Skeletal muscle satellite cell (primary cell): ENCODE data around the gene MATN1.

Experiments
- H3K27me3 ChIP-seq: 2 replicates; pipeline ENCODE4 v1.7.0; 2013; ENCODE audit warnings: low read length; ENCODE audit not compliant: control insufficient read depth, insufficient read depth
- H3K36me3 ChIP-seq: 2 replicates; pipeline ENCODE4 v1.7.0; 2013; ENCODE audit warnings: mild to moderate bottlenecking, control low read depth, low read length; ENCODE audit not compliant: insufficient read depth
- H3K4me1 ChIP-seq: 2 replicates; pipeline ENCODE4 v1.7.0; 2013; ENCODE audit warnings: low read length; ENCODE audit not compliant: control insufficient read depth, insufficient read depth
- H3K4me2 ChIP-seq: 2 replicates; pipeline ENCODE4 v1.7.0; 2013; ENCODE audit warnings: mild to moderate bottlenecking, low read length
- H3K4me3 ChIP-seq: 2 replicates; pipeline ENCODE4 v1.7.0; 2013; ENCODE audit warnings: low read length
- H3K9ac ChIP-seq: 2 replicates; pipeline ENCODE4 v1.7.0; 2013; ENCODE audit warnings: mild to moderate bottlenecking, low read depth, low read length, moderate library complexity
- H3K9me3 ChIP-seq: replicated peaks from 2 replicates; pipeline ENCODE4 v1.7.0; 2013; ENCODE audit warnings: mild to moderate bottlenecking, control low read depth, low read length

The MATN1 gene

GRCh38 chr1:30679201-30679975, 44.0 kb downstream of the MATN1 start:
- Histone ChIP-seq H3K9ac (no peak overlapping the region), H3K4me2 (no peak overlapping the region), H3K36me3 (no peaks in the 10 kb centered on the region), H3K9me3 (no peaks in the 10 kb centered on the region), H3K27me3 (peaks cover 24% of the 10 kb centered on the region), H3K4me3 (no peak overlapping the region), H3K4me1 (peaks cover 6% of the 10 kb centered on the region)

- no peaks in the 10 kb centered on the region for H3K9me3 ChIP-seq
- peaks cover 6% of the 10 kb centered on the region for H3K4me1 ChIP-seq
- H3K9ac ChIP-seq, result no peak overlapping the region
- no peak overlapping the region for H3K4me3 ChIP-seq
- no peaks in the 10 kb centered on the region for H3K36me3 ChIP-seq
- H3K4me2 ChIP-seq, result no peak overlapping the region
- H3K27me3 ChIP-seq, result peaks cover 12% of the 10 kb centered on the region
These were observed 45.2 kb downstream of the MATN1 start for GRCh38 chr1:30678209-30678608.

- no peaks in the 10 kb centered on the region for H3K36me3 ChIP-seq
- no peak overlapping the region for H3K9ac ChIP-seq
- no peaks in the 10 kb centered on the region for H3K9me3 ChIP-seq
- no peak overlapping the region for H3K4me3 ChIP-seq
- peaks cover 5% of the 10 kb centered on the region for H3K27me3 ChIP-seq
- peaks cover 6% of the 10 kb centered on the region for H3K4me1 ChIP-seq
- H3K4me2 ChIP-seq, result no peak overlapping the region
These were observed 45.9 kb downstream of the MATN1 start for GRCh38 chr1:30677471-30677870.

GRCh38 chr1:30675761-30676160, 47.6 kb downstream of the MATN1 start:
- Histone ChIP-seq H3K4me3 (no peak overlapping the region), H3K36me3 (no peaks in the 10 kb centered on the region), H3K9me3 (no peaks in the 10 kb centered on the region), H3K27me3 (no peaks in the 10 kb centered on the region), H3K4me1 (peaks cover 7% of the 10 kb centered on the region), H3K4me2 (no peak overlapping the region), H3K9ac (no peak overlapping the region)

- H3K27me3 ChIP-seq, result no peaks in the 10 kb centered on the region
- H3K9ac ChIP-seq, result no peak overlapping the region
- no peaks in the 10 kb centered on the region for H3K36me3 ChIP-seq
- H3K4me2 ChIP-seq, result peak overlapping the region; percentile 46
- H3K4me1 ChIP-seq, result peaks cover 11% of the 10 kb centered on the region
- H3K4me3 ChIP-seq, result no peak overlapping the region
- H3K9me3 ChIP-seq, result no peaks in the 10 kb centered on the region
These were observed 48.1 kb downstream of the MATN1 start for GRCh38 chr1:30675289-30675688.

- Histone ChIP-seq H3K4me2 (no peak overlapping the region), H3K9me3 (no peaks in the 10 kb centered on the region), H3K4me1 (peaks cover 13% of the 10 kb centered on the region), H3K27me3 (peaks cover 5% of the 10 kb centered on the region), H3K36me3 (no peaks in the 10 kb centered on the region), H3K4me3 (no peak overlapping the region), H3K9ac (no peak overlapping the region)
These were observed 50.0 kb downstream of the MATN1 start for GRCh38 chr1:30673395-30673794.

- Histone ChIP-seq H3K9me3 (no peaks in the 10 kb centered on the region), H3K4me1 (peaks cover 13% of the 10 kb centered on the region)
These were observed 50.7 kb downstream of the MATN1 start for GRCh38 chr1:30672661-30673060.

GRCh38 chr1:30670240-30671060, 52.9 kb downstream of the MATN1 start:
- Histone ChIP-seq H3K9ac (no peak overlapping the region), H3K36me3 (no peaks in the 10 kb centered on the region), H3K4me1 (peaks cover 12% of the 10 kb centered on the region), H3K4me2 (no peak overlapping the region), H3K27me3 (peaks cover 11% of the 10 kb centered on the region), H3K9me3 (no peaks in the 10 kb centered on the region), H3K4me3 (no peak overlapping the region)

More at GRCh38 chr1:30672661-30673060, 50.7 kb downstream of the MATN1 start:
- Histone ChIP-seq H3K9ac (no peak overlapping the region), H3K4me2 (no peak overlapping the region), H3K27me3 (peaks cover 5% of the 10 kb centered on the region), H3K4me3 (no peak overlapping the region), H3K36me3 (no peaks in the 10 kb centered on the region)

- no peaks in the 10 kb centered on the region for H3K9me3 ChIP-seq
- no peak overlapping the region for H3K9ac ChIP-seq
- peaks cover 28% of the 10 kb centered on the region for H3K27me3 ChIP-seq
- H3K4me1 ChIP-seq, result peaks cover 7% of the 10 kb centered on the region
- H3K4me3 ChIP-seq, result no peak overlapping the region
- H3K4me2 ChIP-seq, result no peak overlapping the region
- H3K36me3 ChIP-seq, result no peaks in the 10 kb centered on the region
These were observed 54.6 kb downstream of the MATN1 start for GRCh38 chr1:30668546-30669327.

GRCh38 chr1:30668024-30668423, 55.4 kb downstream of the MATN1 start:
- Histone ChIP-seq H3K4me1 (peaks cover 7% of the 10 kb centered on the region), H3K4me3 (no peak overlapping the region), H3K36me3 (no peaks in the 10 kb centered on the region), H3K9ac (no peak overlapping the region), H3K9me3 (no peaks in the 10 kb centered on the region), H3K4me2 (no peak overlapping the region), H3K27me3 (peaks cover 34% of the 10 kb centered on the region)

GRCh38 chr1:30666756-30667273, 56.6 kb downstream of the MATN1 start:
- Histone ChIP-seq H3K4me2 (no peak overlapping the region), H3K27me3 (peaks cover 44% of the 10 kb centered on the region), H3K9ac (no peak overlapping the region), H3K4me1 (peaks cover 7% of the 10 kb centered on the region), H3K4me3 (no peak overlapping the region), H3K9me3 (no peaks in the 10 kb centered on the region), H3K36me3 (no peaks in the 10 kb centered on the region)
